NCI-H510A treated with DMSO at 0.1 percent for 48 hours (cell line): ENCODE results near the gene CSTB.

Experiments
- DNase-seq: peaks from one replicate; lab custom pipeline; 2025; lab: John Stamatoyannopoulos, UW

Gene CSTB

GRCh38 chr21:43731476-43731875 is 44.6 kb downstream of the CSTB start:
- no peak for DNase-seq

- peak; percentile 38 for DNase-seq
Measured at GRCh38 chr21:43728467-43729390, 47.4 kb downstream of the CSTB start.

- no peak for DNase-seq
Measured at GRCh38 chr21:43728154-43728466, 48.0 kb downstream of the CSTB start.

- no peak for DNase-seq
Measured at GRCh38 chr21:43727519-43728153, 48.5 kb downstream of the CSTB start.

- no peak for DNase-seq
Measured at GRCh38 chr21:43726686-43727518, 49.2 kb downstream of the CSTB start.
